Naive B cell (primary cell): Measurements from ENCODE around the gene NCKAP5. TPM values are rescaled to one million over a fixed set of nuclear protein-coding genes. Genes with fewer than 3 reads are reported as not detected.

ENCODE experiments used
- ATAC-seq, 2 donors: fragments of 150-1000 bp; cut with Tn5 transposase; 2 replicates each; pipeline ENCODE4 v1.10.0; 2021; ENCODE audit warnings: low read depth in 2 of 2, mild to moderate bottlenecking in 2 of 2, moderate library complexity in 2 of 2
- DNase-seq: peaks from one replicate; pipeline ENCODE4 v3.0.0; 2022
- H3K27ac Mint-ChIP-seq, 6 donors: one replicate each; pipeline ENCODE4 v1.8.0; 2020 to 2022; ENCODE audit warnings: mild to moderate bottlenecking in 6 of 6, mixed read lengths in 6 of 6, moderate library complexity in 5 of 6, inconsistent platforms in 2 of 6
- H3K27me3 Mint-ChIP-seq, 3 donors: one replicate each; pipeline ENCODE4 v1.8.0; 2021 to 2022; ENCODE audit warnings: mixed read lengths in 3 of 3, mild to moderate bottlenecking in 1 of 3
- H3K36me3 Mint-ChIP-seq, 2 donors: one replicate each; pipeline ENCODE4 v1.8.0; 2020 to 2022; ENCODE audit warnings: mixed read lengths in 2 of 2, inconsistent platforms in 1 of 2, mild to moderate bottlenecking in 1 of 2
- H3K4me1 Mint-ChIP-seq, 3 donors: one replicate each; pipeline ENCODE4 v1.8.0; 2020 to 2022; ENCODE audit warnings: mixed read lengths in 3 of 3, inconsistent platforms in 1 of 3, mild to moderate bottlenecking in 1 of 3, moderate library complexity in 1 of 3
- H3K4me3 Mint-ChIP-seq, 8 donors: one replicate each; pipeline ENCODE4 v1.8.0; 2020 to 2022; ENCODE audit warnings: mild to moderate bottlenecking in 8 of 8, mixed read lengths in 8 of 8, moderate library complexity in 8 of 8, inconsistent platforms in 2 of 8
- H3K9me3 Mint-ChIP-seq, 7 donors: one replicate each; pipeline ENCODE4 v1.8.0; 2020 to 2022; ENCODE audit warnings: mixed read lengths in 7 of 7, mild to moderate bottlenecking in 5 of 7, inconsistent platforms in 2 of 7, moderate library complexity in 1 of 7
- polyA plus RNA-seq, 6 donors: library from polyadenylated mRNA; unstranded; fragments of 300-500 nt; fragmentation: Illumina TruSeq; gene quantifications; one replicate each; pipeline ENCODE4 v1.2.3, GENCODE V29; 2021; ENCODE audit warnings: low read depth in 6 of 6

NCKAP5 gene
- polyA plus RNA-seq, 6 donors from 2014 or later: 0.10 to 0.21 TPM; not detected in 4

- H3K4me1 Mint-ChIP-seq: no peaks in the 10 kb centered on the region
- no peak overlapping the region for H3K27ac Mint-ChIP-seq
- ATAC-seq (no peak), DNase-seq (no peak)
- H3K27me3 Mint-ChIP-seq: no peaks in the 10 kb centered on the region
- H3K4me3 Mint-ChIP-seq: no peak overlapping the region
- H3K36me3 Mint-ChIP-seq: no peaks in the 10 kb centered on the region
- peaks cover 0 to 6% (median 0%) of the 10 kb centered on the region in 7 donors for H3K9me3 Mint-ChIP-seq
These were observed 589.4 kb downstream of the NCKAP5 start for GRCh38 chr2:132978840-132979239.

- H3K27me3 Mint-ChIP-seq: no peaks in the 10 kb centered on the region
- no peak for ATAC-seq
- H3K4me3 Mint-ChIP-seq: no peak overlapping the region
- no peaks in the 10 kb centered on the region for H3K36me3 Mint-ChIP-seq
- no peak for DNase-seq
- no peak overlapping the region for H3K27ac Mint-ChIP-seq
- no peaks in the 10 kb centered on the region for H3K4me1 Mint-ChIP-seq
- peaks cover 0 to 6% (median 0%) of the 10 kb centered on the region in 7 donors for H3K9me3 Mint-ChIP-seq
These were observed 590.3 kb downstream of the NCKAP5 start for GRCh38 chr2:132977812-132978529.

DNA sequence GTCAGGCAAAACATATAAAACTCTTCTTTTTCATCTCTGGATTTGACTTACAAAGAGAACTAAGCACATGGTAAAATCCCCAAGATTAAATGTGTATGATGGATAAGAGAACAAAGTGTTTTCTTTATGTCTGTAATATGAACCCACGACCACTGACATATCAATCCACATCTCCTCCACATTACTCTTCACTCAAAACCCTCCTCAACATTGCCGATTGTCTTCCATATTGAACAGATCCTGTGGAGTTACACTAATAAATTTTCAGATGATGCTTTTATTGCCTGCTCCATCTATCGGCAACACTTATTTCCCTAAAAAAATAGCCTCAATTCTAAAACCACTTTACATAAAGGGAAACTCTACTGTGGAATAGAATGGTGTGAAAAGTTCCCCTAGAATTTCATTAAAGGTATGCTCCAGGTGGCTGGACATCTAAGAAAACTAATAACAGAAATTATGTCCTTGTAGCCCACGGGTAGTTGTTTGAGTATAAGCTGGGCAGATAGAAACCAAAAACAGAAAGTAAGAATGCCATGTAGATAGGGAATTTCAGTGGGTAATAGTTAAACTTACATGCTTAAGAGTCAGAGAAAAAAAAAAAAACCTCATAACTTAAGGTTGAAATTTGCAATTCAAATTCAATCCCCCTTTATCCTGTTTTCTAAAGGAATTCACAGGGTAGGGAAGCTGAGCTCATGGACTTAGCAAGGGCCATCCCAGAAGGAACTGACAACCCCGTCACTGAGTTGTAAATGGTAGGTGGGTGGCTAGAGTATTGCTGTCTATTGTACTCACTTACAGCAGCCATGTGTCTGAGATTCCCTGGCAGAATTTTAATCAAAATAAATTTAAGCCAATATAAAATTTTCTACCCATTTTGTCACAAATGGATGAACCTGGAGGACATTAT lies 592.8 kb downstream of the NCKAP5 start:
- Mint-ChIP-seq H3K9me3 (peaks cover 0 to 10% (median 0%) of the 10 kb centered on the region in 7 donors), H3K27ac (no peak overlapping the region), H3K4me1 (no peaks in the 10 kb centered on the region), H3K4me3 (no peak overlapping the region), H3K27me3 (peaks cover 0 to 7% (median 0%) of the 10 kb centered on the region in 3 donors), H3K36me3 (no peaks in the 10 kb centered on the region)
- no peak for DNase-seq
- no peak for ATAC-seq

- no peak overlapping the region for H3K4me3 Mint-ChIP-seq
- H3K27ac Mint-ChIP-seq: no peak overlapping the region
- H3K9me3 Mint-ChIP-seq: peaks cover 0 to 8% (median 0%) of the 10 kb centered on the region in 7 donors
- H3K36me3 Mint-ChIP-seq: no peaks in the 10 kb centered on the region
- DNase-seq (no peak), ATAC-seq (no peak)
- H3K4me1 Mint-ChIP-seq: no peaks in the 10 kb centered on the region
- peaks cover 0 to 7% (median 0%) of the 10 kb centered on the region in 3 donors for H3K27me3 Mint-ChIP-seq
These were observed 593.7 kb downstream of the NCKAP5 start for GRCh38 chr2:132974467-132975095.

GRCh38 chr2:132971310-132972061 lies 596.8 kb downstream of the NCKAP5 start:
- H3K4me1 Mint-ChIP-seq: no peaks in the 10 kb centered on the region
- ATAC-seq (no peak), DNase-seq (no peak)
- H3K27ac Mint-ChIP-seq: no peak overlapping the region
- H3K36me3 Mint-ChIP-seq: no peaks in the 10 kb centered on the region
- peaks cover 0 to 7% (median 0%) of the 10 kb centered on the region in 3 donors for H3K27me3 Mint-ChIP-seq
- no peak overlapping the region for H3K4me3 Mint-ChIP-seq
- H3K9me3 Mint-ChIP-seq: peaks cover 0 to 15% (median 0%) of the 10 kb centered on the region in 7 donors

DNA sequence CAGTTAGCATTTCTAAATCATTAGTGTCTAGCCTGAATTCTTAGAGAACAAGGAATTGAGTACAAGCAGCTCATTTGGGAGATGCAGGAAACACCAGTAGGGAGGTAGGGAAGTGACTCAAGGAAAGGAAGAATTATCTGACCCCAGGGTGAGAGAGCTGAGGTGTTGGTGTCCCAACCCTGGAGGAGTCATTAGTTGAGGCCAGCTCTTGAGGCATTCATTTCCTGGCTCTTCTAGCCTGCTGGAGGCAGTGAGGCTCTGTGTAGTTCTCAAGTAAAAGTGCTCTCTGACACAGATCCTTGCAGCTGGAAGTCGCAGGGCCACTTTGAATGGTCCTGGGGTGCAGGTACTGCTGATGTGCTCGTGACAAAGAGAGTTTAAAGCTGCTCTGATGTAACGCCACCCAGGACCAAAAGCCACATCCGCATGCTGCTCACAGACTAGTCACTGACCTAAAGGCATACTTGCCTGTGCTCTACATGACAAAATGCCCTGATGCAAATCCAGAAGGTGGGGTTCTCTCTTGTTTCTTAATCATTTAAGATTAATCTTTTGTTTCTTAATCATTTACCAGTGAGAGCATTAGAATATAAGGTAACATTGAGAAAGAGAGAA lies 598.8 kb downstream of the NCKAP5 start:
- Mint-ChIP-seq H3K27me3 (peaks cover 0 to 7% (median 0%) of the 10 kb centered on the region in 3 donors), H3K27ac (no peak overlapping the region), H3K9me3 (peaks cover 0 to 15% (median 0%) of the 10 kb centered on the region in 7 donors), H3K4me3 (no peak overlapping the region), H3K36me3 (no peaks in the 10 kb centered on the region), H3K4me1 (no peaks in the 10 kb centered on the region)
- ATAC-seq (no peak), DNase-seq (no peak)

DNA sequence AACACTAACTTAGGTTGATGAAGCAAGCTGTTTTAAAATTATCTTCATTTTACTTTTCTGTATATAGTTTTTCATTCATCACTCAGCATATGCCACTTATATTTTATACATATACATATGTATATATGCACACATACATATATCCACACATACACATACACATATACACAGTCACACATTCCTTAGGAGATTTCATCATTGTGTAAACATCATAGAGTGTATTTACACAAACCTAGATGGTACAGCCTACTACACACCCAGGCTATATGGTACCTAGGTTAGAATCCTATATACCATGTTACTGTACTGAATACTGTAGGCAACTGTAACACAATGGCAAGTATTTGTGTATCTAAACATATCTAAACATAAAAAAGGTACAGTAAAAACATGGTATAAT lies 602.8 kb downstream of the NCKAP5 start:
- Mint-ChIP-seq H3K36me3 (no peaks in the 10 kb centered on the region), H3K27me3 (no peaks in the 10 kb centered on the region), H3K4me1 (no peaks in the 10 kb centered on the region), H3K4me3 (no peak overlapping the region), H3K27ac (no peak overlapping the region), H3K9me3 (peaks cover 0 to 10% (median 2%) of the 10 kb centered on the region in 7 donors)
- ATAC-seq: no peak
- no peak for DNase-seq

GRCh38 chr2:132963161-132963560 lies 605.1 kb downstream of the NCKAP5 start:
- Mint-ChIP-seq H3K27ac (no peak overlapping the region), H3K4me1 (no peaks in the 10 kb centered on the region), H3K9me3 (peaks cover 0 to 13% (median 0%) of the 10 kb centered on the region in 7 donors), H3K36me3 (no peaks in the 10 kb centered on the region), H3K4me3 (no peak overlapping the region), H3K27me3 (peaks cover 0 to 6% (median 0%) of the 10 kb centered on the region in 3 donors)
- DNase-seq (no peak), ATAC-seq (no peak)

GRCh38 chr2:132958887-132959286 lies 609.4 kb downstream of the NCKAP5 start:
- DNase-seq (no peak), ATAC-seq (no peak)
- H3K36me3 Mint-ChIP-seq: no peaks in the 10 kb centered on the region
- peaks cover 0 to 14% (median 2%) of the 10 kb centered on the region in 7 donors for H3K9me3 Mint-ChIP-seq
- H3K27ac Mint-ChIP-seq: no peak overlapping the region
- no peak overlapping the region for H3K4me3 Mint-ChIP-seq
- H3K27me3 Mint-ChIP-seq: peaks cover 0 to 6% (median 0%) of the 10 kb centered on the region in 3 donors
- H3K4me1 Mint-ChIP-seq: peaks cover 0 to under 1% (median 0%) of the 10 kb centered on the region in 3 donors

DNA sequence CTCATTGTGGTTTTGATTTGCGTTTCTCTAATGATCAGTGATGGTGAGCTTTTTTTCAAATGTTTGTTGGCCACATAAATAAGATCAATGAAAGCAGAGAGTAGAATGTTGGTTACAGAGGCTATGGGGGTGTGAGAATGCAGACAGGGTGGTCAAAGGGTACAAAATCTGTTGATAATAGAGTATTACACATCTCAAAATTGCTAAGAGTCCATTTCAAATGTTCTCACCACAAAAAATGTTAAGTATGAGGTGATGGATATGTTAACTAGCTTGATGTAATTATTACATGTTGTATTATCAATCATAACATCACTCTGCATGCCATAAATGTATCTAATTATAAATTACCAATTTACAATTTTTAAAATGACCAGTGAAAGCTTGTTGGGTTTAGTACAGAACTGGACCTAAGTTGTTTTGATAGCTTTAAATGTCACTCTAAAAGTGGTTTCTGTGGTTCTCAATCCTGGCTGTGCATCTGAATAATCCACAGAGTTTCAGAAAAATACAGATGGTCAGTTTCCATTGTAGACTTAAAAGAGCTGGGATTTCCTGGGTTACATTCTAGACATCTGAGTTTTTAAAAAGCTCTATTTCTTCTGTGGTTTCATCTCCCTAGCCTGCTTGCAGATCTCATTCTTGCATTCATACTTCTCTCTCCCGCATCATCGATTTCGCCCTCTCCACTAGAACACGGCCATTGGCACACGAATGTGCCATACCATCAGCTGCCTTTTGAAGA lies 612.2 kb downstream of the NCKAP5 start:
- Mint-ChIP-seq H3K27me3 (peaks cover 0 to 6% (median 0%) of the 10 kb centered on the region in 3 donors), H3K4me1 (peaks cover 0 to 7% (median 4%) of the 10 kb centered on the region in 3 donors), H3K4me3 (no peak overlapping the region), H3K9me3 (peaks cover 0 to 14% (median 4%) of the 10 kb centered on the region in 7 donors), H3K36me3 (no peaks in the 10 kb centered on the region), H3K27ac (peak overlapping the region in 1 of 6 donors; percentile 58)
- no peak for DNase-seq
- ATAC-seq: no peak

- Mint-ChIP-seq H3K27ac (peak overlapping the region in 1 of 6 donors; percentile 4), H3K27me3 (peaks cover 0 to 5% (median 0%) of the 10 kb centered on the region in 3 donors), H3K4me3 (no peak overlapping the region), H3K4me1 (peaks cover 0 to 7% (median 4%) of the 10 kb centered on the region in 3 donors), H3K9me3 (peaks cover 0 to 10% (median 4%) of the 10 kb centered on the region in 7 donors), H3K36me3 (no peaks in the 10 kb centered on the region)
- DNase-seq: no peak
- peak in 1 of 2 donors; percentile 47 for ATAC-seq
These were observed 614.5 kb downstream of the NCKAP5 start for GRCh38 chr2:132953771-132954170.
